Measurements from ENCODE around the gene LOXL1. TPM values are rescaled to one million over a fixed set of nuclear protein-coding genes. Genes with fewer than 3 reads are reported as not detected.

Gene LOXL1
- total RNA-seq, 1 experiment from 2014 or later, result 4.9 TPM

- Mint-ChIP-seq H3K36me3 (ENCODE audit: insufficient read depth, unreplicated experiment) (no peaks in the 10 kb centered on the region), H3K27me3 (ENCODE audit: insufficient read depth, unreplicated experiment) (peaks cover 11% of the 10 kb centered on the region), H3K4me1 (ENCODE audit: insufficient read depth, unreplicated experiment) (no peaks in the 10 kb centered on the region), H3K4me3 (ENCODE audit: unreplicated experiment) (no peak overlapping the region), H3K9me3 (ENCODE audit: unreplicated experiment) (no peaks in the 10 kb centered on the region), H3K27ac (ENCODE audit: low read depth, unreplicated experiment) (no peak overlapping the region)
- DNase-seq (ENCODE audit: unreplicated experiment), result no peak
- ChIA-PET CTCF (interaction anchor here (0.6 to 0.7 kb wide), 2 partner anchors 26 to 27 kb away, joined by 3 to 4 read pairs; no protein-coding TSS in a partner anchor), POLR2A (no interaction called here)
- BruUV-seq (replicated peaks), result no TSS peak
- intact Hi-C loops (cut with micrococcal nuclease), result no loop called here
- no peak for TF ChIP-seq CTCF (IDR thresholded peaks at IDR 0.05; ENCODE audit: unreplicated experiment)
Observed at GRCh38 chr15:73901126-73901810, 25.0 kb upstream of the LOXL1 start.

GRCh38 chr15:73902121-73903020 is 23.9 kb upstream of the LOXL1 start:
- Mint-ChIP-seq H3K4me1 (ENCODE audit: insufficient read depth, unreplicated experiment) (no peaks in the 10 kb centered on the region), H3K27ac (ENCODE audit: low read depth, unreplicated experiment) (no peak overlapping the region), H3K36me3 (ENCODE audit: insufficient read depth, unreplicated experiment) (no peaks in the 10 kb centered on the region), H3K27me3 (ENCODE audit: insufficient read depth, unreplicated experiment) (peaks cover 11% of the 10 kb centered on the region), H3K9me3 (ENCODE audit: unreplicated experiment) (no peaks in the 10 kb centered on the region), H3K4me3 (ENCODE audit: unreplicated experiment) (no peak overlapping the region)
- ChIA-PET CTCF (no interaction called here), POLR2A (no interaction called here)
- intact Hi-C loops (cut with micrococcal nuclease), result no loop called here
- BruUV-seq (replicated peaks), result no TSS peak
- no peak for TF ChIP-seq CTCF (IDR thresholded peaks at IDR 0.05; ENCODE audit: unreplicated experiment)
- DNase-seq (ENCODE audit: unreplicated experiment), result no peak

GRCh38 chr15:73904026-73904815 is 22.0 kb upstream of the LOXL1 start:
- Mint-ChIP-seq H3K27me3 (ENCODE audit: insufficient read depth, unreplicated experiment) (peaks cover 11% of the 10 kb centered on the region), H3K4me1 (ENCODE audit: insufficient read depth, unreplicated experiment) (no peaks in the 10 kb centered on the region), H3K4me3 (ENCODE audit: unreplicated experiment) (no peak overlapping the region), H3K9me3 (ENCODE audit: unreplicated experiment) (no peaks in the 10 kb centered on the region), H3K36me3 (ENCODE audit: insufficient read depth, unreplicated experiment) (no peaks in the 10 kb centered on the region), H3K27ac (ENCODE audit: low read depth, unreplicated experiment) (no peak overlapping the region)
- intact Hi-C loops (cut with micrococcal nuclease), result no loop called here
- ChIA-PET POLR2A (interaction anchor here (1.0 kb wide), 1 partner anchor 347 kb away, joined by 3 read pairs; no protein-coding TSS in a partner anchor), CTCF (interaction anchor here (0.6 to 1.0 kb wide), 3 partner anchors 33 to 777 kb away, joined by 3 read pairs; no protein-coding TSS in a partner anchor)
- DNase-seq (ENCODE audit: unreplicated experiment), result no peak
- no TSS peak for BruUV-seq (replicated peaks)
- TF ChIP-seq CTCF (IDR thresholded peaks at IDR 0.05; ENCODE audit: unreplicated experiment), result no peak
